Coronary artery (tissue), 2 donors: Measurements from ENCODE around the gene ADGRL1.
"Not testable (repeated sequence)": the region's sequence is repeated elsewhere in the genome, so short reads cannot be mapped to it uniquely, and the experiment has no call there.

Source experiments
- DNase-seq: peaks from one replicate; pipeline ENCODE4 v3.0.0-alpha.2; 2017; ENCODE audit warnings: low spot score
- H3K27ac ChIP-seq, 2 donors: fragments of 200-600 bp; sonication (generic); one replicate each; pipeline ENCODE4 v1.5.1; 2016 to 2019
- H3K4me3 ChIP-seq: fragments of 200-600 bp; sonication (generic); 2 replicates; pipeline ENCODE4 v1.5.1; 2016; ENCODE audit warnings: mild to moderate bottlenecking, moderate library complexity
- TF ChIP-seq, protein P1 (sequence below): fragments of 200-600 bp; sonication (generic); IDR thresholded peaks from one replicate; pipeline ENCODE4 v1.5.1; 2019; ENCODE audit warnings: antibody characterized with exemption

Gene ADGRL1

DNA sequence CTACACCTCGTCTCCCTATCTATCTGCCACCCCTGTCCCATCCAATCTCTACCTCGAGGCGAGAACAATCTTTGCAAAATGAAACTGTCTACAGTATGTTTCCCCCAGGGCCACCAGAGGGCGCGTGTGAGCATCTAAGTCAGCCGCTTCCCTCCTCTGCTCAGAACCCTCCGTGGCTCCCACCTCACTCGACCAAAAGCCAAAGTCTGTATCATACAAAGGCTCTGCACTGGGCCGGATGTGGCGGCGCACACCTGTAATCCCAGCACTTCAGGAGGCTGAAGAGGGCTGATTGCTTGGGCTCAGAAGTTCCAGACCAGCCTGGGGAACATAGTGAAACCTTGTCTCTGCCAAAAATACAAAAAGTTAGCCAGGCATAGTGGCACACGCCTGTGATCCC, 9.9 kb downstream of the ADGRL1 start:
- H3K4me3 ChIP-seq, result peak overlapping the region; percentile 24
- DNase-seq, H3K27ac ChIP-seq: not testable (repeated sequence)
- TF ChIP-seq, protein P1, sequence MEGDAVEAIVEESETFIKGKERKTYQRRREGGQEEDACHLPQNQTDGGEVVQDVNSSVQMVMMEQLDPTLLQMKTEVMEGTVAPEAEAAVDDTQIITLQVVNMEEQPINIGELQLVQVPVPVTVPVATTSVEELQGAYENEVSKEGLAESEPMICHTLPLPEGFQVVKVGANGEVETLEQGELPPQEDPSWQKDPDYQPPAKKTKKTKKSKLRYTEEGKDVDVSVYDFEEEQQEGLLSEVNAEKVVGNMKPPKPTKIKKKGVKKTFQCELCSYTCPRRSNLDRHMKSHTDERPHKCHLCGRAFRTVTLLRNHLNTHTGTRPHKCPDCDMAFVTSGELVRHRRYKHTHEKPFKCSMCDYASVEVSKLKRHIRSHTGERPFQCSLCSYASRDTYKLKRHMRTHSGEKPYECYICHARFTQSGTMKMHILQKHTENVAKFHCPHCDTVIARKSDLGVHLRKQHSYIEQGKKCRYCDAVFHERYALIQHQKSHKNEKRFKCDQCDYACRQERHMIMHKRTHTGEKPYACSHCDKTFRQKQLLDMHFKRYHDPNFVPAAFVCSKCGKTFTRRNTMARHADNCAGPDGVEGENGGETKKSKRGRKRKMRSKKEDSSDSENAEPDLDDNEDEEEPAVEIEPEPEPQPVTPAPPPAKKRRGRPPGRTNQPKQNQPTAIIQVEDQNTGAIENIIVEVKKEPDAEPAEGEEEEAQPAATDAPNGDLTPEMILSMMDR, result peak; percentile 46

DNA sequence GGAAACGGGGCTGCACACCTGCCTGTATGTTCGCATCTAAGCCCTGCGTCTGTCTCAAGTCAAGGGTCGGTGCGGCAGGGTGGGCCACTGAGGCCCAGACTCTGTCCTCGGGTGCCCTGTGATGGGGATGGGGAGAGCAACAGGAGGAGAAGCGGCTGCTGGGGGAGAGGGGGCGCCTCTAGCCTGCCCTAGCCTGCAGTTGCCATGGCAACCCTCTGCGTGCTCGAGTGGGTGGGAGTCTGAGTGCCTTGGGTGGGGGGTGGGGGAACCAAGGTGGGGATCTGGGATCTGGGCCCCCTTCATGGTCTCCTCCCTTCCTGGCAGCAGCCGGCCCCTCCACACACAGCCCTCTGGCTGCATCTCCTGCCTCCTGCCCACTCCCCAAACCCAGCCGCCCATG, 10.8 kb downstream of the ADGRL1 start:
- not testable (repeated sequence) for H3K4me3 ChIP-seq, DNase-seq, H3K27ac ChIP-seq

DNA sequence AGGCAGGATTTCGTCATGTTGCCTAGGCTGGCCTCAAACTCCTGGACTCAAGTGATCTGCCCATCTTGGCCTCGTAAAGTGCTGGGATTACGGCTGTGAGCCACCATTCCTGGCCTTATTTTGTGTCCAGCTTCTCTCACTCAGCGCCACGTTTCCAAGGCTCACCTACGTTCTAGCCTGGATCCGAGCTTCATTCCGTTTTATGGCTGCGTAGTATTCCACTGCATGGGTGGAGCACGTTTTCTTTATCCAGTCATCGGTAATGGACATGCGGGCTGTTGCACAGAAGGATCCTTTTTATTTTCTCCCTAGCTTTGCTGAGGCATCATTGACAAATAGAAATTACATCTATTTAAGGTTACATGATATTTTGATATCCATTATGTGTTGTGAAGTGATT, 16.6 kb downstream of the ADGRL1 start:
- H3K27ac ChIP-seq, result no peak overlapping the region
- no peak for DNase-seq
- TF ChIP-seq, protein P1, result no peak
- H3K4me3 ChIP-seq, result no peak overlapping the region

DNA sequence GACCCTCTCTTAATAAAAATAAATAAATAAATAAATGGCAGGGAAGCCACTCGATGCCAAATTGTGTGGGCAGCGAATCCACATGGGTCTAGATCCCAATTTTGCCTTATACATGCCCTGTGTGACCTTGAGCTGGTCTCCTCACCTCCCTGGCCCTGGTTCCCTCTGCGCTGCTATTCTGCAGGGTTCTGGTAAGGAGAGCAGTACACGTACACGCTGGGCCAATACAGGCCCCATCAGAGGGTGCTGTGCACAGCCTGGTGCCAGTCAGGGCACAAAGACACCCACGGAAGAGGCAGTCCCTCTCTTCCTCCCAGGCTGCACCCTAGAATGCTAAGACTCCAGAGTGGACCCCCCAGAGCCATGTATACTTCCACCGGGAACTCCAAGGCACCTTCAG, 17.9 kb downstream of the ADGRL1 start:
- not testable (repeated sequence) for H3K4me3 ChIP-seq, H3K27ac ChIP-seq, DNase-seq

DNA sequence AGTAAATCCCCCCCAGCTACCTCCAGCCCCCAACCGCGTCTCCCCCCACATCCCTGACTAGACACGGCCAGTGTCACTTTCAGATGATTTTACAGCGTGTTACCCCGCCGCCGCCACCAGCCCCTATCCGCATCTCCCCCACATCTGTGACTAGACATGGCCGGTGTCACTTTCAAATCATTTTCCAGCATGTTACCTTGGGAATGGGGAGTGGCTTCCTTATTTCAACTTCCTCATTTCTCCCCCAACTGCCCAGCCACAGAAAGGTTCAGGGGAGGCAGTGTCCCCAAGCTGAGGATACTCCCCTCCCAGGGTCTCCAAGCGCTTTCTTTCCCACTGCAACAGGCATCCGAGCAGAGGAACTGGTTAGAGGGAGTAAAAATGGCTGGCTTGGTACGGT, 18.4 kb downstream of the ADGRL1 start:
- TF ChIP-seq, protein P1, result no peak
- Histone ChIP-seq H3K27ac (no peak overlapping the region), H3K4me3 (no peak overlapping the region)
- no peak for DNase-seq

DNA sequence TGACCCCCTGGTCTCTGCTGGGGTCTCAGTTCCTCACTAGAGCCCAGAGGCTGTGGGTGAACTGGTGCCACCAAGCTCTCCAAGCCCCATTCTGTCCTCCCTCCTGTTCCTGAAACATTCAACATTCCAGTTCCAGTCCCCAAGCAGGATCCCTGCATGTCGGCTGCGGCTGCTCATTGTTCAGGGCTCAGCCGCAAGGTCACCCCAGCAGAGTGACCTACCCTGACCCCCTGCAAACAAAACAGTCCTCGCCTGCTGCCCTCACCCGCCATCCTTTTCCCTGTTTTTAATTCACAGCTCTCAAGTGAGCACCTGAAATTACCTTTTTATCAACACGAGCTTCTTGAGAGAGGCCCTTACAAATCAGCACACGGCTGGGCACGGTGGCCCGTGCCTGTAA, 19.3 kb downstream of the ADGRL1 start:
- DNase-seq, H3K4me3 ChIP-seq, H3K27ac ChIP-seq: not testable (repeated sequence)

DNA sequence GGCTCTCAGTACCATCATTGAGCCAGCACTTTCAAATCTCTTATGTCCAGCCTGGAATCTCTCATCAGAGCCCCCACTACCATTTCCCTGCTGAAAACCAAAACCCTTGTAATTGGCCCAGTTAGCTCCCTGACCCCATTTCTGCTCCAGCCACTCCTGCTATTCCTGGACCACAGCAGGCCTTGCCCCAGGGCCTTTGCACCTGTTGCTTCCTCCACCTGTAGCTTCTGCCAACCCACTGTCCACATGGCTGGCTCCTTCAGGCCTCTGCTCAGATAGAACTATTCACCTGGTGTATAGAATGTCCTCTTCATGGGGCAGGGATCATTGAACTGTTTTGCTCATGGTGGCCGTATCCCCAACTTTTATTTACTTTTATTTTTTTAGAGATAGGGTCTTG, 20.3 kb downstream of the ADGRL1 start:
- H3K4me3 ChIP-seq, H3K27ac ChIP-seq, DNase-seq: not testable (repeated sequence)

DNA sequence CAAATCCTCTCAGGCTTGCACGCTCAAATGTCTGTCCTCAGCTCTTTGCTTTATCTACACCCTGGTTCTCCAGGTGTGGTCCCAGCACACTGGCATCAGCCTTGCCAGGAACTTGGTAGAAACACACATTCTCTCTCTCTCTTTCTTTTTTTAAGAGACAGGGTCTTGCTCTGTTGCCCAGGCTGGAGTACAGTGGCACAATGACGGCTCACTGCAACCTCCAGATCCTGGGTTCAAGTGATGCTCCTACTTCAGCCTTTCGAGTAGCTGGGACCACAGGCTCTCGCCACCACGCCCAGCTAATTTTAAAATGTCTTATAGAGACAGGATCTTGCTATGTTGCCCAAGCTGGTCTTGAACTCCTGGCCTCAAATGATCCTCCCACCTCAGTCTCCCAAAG, 20.8 kb downstream of the ADGRL1 start:
- TF ChIP-seq, protein P1, result no peak
- Histone ChIP-seq H3K4me3 (no peak overlapping the region), H3K27ac (no peak overlapping the region)
- DNase-seq, result no peak

DNA sequence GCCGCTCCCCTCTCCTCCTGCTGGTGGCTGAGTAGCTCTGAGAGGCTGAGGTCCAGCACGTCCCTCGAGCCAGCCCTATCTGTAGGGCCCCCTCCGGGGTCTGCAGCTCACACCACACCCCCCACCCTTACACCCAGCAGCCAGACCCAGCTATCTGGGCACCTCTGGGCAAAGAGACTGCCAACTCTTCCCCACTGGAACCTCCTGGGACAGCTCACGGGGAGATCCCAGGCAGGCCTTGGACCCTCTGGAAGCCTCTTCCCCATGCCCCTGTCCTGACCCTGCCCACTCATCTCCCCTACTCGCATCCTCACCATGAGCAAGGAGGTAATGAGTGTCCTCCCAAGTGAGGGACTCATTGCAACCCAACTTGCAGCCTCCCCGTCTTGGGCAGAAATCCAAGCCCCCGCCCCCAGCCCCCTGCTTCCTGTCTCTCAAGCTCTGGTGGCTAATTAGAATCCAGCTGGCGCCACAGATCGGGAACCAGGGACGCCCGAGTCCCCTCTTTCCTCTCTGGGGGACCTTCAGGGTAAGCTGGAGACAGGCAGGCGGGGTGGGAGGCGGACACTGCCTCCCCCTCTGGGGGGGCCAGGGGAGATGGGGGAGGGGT, 22.1 kb downstream of the ADGRL1 start:
- no peak overlapping the region for H3K4me3 ChIP-seq
- TF ChIP-seq, protein P1, result no peak
- H3K27ac ChIP-seq, result no peak overlapping the region
- no peak for DNase-seq
